Fibroblast of skin of abdomen (primary cell): ENCODE measurements around the gene NDUFAF3.

Experiments used
- DNase-seq: peaks from one replicate; pipeline ENCODE4 v3.0.0-alpha.2; 2013

Gene NDUFAF3

GRCh38 chr3:49054344-49054862 is 32.5 kb downstream of the NDUFAF3 start:
- no peak for DNase-seq

DNA sequence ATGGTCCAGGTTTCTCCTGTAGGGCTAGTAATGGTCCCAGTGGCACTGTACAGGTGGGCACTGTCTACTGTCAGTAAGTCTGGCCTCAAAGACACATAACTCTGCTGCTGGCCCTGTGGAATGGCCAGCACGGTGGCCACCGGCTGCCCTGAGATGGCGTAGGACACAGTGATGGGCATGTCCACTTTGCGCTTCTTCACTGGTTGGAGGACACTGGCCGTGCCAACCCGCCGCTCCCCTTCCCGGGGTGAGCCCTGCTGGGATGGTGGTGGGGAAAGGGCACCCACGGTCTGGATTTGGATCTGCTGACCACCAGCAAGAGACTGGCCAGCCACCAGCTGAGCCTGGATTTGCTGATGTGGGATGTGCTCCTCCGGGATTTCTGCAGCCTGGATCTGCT is 35.3 kb downstream of the NDUFAF3 start:
- no peak for DNase-seq

GRCh38 chr3:49058011-49058410 is 36.1 kb downstream of the NDUFAF3 start:
- no peak for DNase-seq
